ENCODE data around the gene PRPF38B. TPM values are rescaled to one million over a fixed set of nuclear protein-coding genes. Genes with fewer than 3 reads are reported as not detected.
A peak's percentile ranks its signal among the peaks of the same experiment; 100 is the strongest.

PRPF38B gene
- total and polyA plus RNA-seq, 2 experiments from 2014 or later: 40.5 to 86.4 TPM

- H3K9me3 Mint-ChIP-seq: no peaks in the 10 kb centered on the region
- H3K4me3 Mint-ChIP-seq: no peak overlapping the region
- H3K27ac Mint-ChIP-seq: no peak overlapping the region
- no peaks in the 10 kb centered on the region for H3K9me2 ChIP-seq (ENCODE audit: insufficient read depth)
- no peak overlapping the region for H2AFZ ChIP-seq
- TF ChIP-seq CREB1 (CRISPR knock-in tag; IDR thresholded peaks at IDR 0.05; ENCODE audit: low read depth) (no peak), CTCF (conservative IDR thresholded peaks at IDR 0.05; ENCODE audit: low read depth in 2 of 2) (peak; percentile 78 to 81)
- no peak overlapping the region for H3K4me3 ChIP-seq
- H3K36me3 ChIP-seq (ENCODE audit: insufficient read depth): no peaks in the 10 kb centered on the region
- no peaks in the 10 kb centered on the region for H3K4me1 ChIP-seq (ENCODE audit: insufficient read depth)
- peaks cover 4% of the 10 kb centered on the region; the same call in 2 of the 3 replicates for H3K36me3 Mint-ChIP-seq (ENCODE audit: low read depth)
- peaks cover 2% of the 10 kb centered on the region for H3K27me3 Mint-ChIP-seq (ENCODE audit: insufficient read depth, low read depth, poor library complexity)
- no peaks in the 10 kb centered on the region for H3K79me2 ChIP-seq (replicated peaks; ENCODE audit: insufficient read depth)
- no peak overlapping the region for H3K27ac ChIP-seq (ENCODE audit: low read depth)
- peak; percentile 80 for DNase-seq (ENCODE audit: low spot score)
- H3K4me1 Mint-ChIP-seq: peaks cover 9% of the 10 kb centered on the region
- H3K27me3 ChIP-seq (ENCODE audit: insufficient read depth): no peaks in the 10 kb centered on the region
- H4K20me1 ChIP-seq (replicated peaks; ENCODE audit: insufficient read depth): no peaks in the 10 kb centered on the region
- no peaks in the 10 kb centered on the region for H3F3A ChIP-seq (replicated peaks; ENCODE audit: low read depth)
- peak; percentile 76 for ATAC-seq
- no peak overlapping the region for H3K4me2 ChIP-seq
Measured at GRCh38 chr1:108643492-108644335, 48.4 kb upstream of the PRPF38B start.

GRCh38 chr1:108644984-108645383 is 47.1 kb upstream of the PRPF38B start:
- Mint-ChIP-seq H3K27ac (no peak overlapping the region; the same call in 1 of the 2 replicates), H3K36me3 (ENCODE audit: low read depth) (peaks cover under 1% of the 10 kb centered on the region; the same call in 1 of the 3 replicates), H3K4me3 (no peak overlapping the region), H3K4me1 (peaks cover 9% of the 10 kb centered on the region), H3K27me3 (ENCODE audit: insufficient read depth, low read depth, poor library complexity) (peaks cover 2% of the 10 kb centered on the region), H3K9me3 (no peaks in the 10 kb centered on the region)
- ATAC-seq (no peak), DNase-seq (ENCODE audit: low spot score) (no peak)
- Histone ChIP-seq H3K9me2 (ENCODE audit: insufficient read depth) (no peaks in the 10 kb centered on the region), H3F3A (replicated peaks; ENCODE audit: low read depth) (no peaks in the 10 kb centered on the region), H3K27ac (ENCODE audit: low read depth) (no peak overlapping the region), H3K27me3 (ENCODE audit: insufficient read depth) (no peaks in the 10 kb centered on the region), H3K79me2 (replicated peaks; ENCODE audit: insufficient read depth) (no peaks in the 10 kb centered on the region), H3K4me3 (no peak overlapping the region), H3K4me2 (no peak overlapping the region), H3K4me1 (ENCODE audit: insufficient read depth) (no peaks in the 10 kb centered on the region), H4K20me1 (replicated peaks; ENCODE audit: insufficient read depth) (no peaks in the 10 kb centered on the region), H2AFZ (no peak overlapping the region), H3K36me3 (ENCODE audit: insufficient read depth) (no peaks in the 10 kb centered on the region)
- TF ChIP-seq JUNB (IDR thresholded peaks at IDR 0.05; ENCODE audit: unreplicated experiment) (no peak), NANOG (IDR thresholded peaks at IDR 0.05; ENCODE audit: borderline replicate concordance) (no peak), REST (IDR thresholded peaks at IDR 0.05; ENCODE audit: unreplicated experiment) (no peak), ZNF331 (CRISPR knock-in tag; IDR thresholded peaks at IDR 0.05; ENCODE audit: low read depth) (no peak), EZH2 (IDR thresholded peaks at IDR 0.05; ENCODE audit: low read depth, unreplicated experiment) (no peak), ZNF114 (CRISPR knock-in tag; IDR thresholded peaks at IDR 0.05) (no peak), CREB1 (CRISPR knock-in tag; IDR thresholded peaks at IDR 0.05; ENCODE audit: low read depth) (no peak), POLR2AphosphoS5 (IDR thresholded peaks at IDR 0.05; ENCODE audit: low read depth) (no peak), ETS1 (IDR thresholded peaks at IDR 0.05) (no peak), CTCF (conservative IDR thresholded peaks at IDR 0.05; ENCODE audit: low read depth in 2 of 2) (no peak), EZH2phosphoT487 (IDR thresholded peaks at IDR 0.05; ENCODE audit: unreplicated experiment) (no peak)
